WTC11 (cell line): ENCODE data around the gene FBXW4. TPM values are rescaled to one million over a fixed set of nuclear protein-coding genes. Genes with fewer than 3 reads are reported as not detected.

ENCODE experiments used
- ATAC-seq: fragments of 200-7000 bp; cut with Tn5 transposase; 2 replicates; pipeline ENCODE4 v1.10.0; 2021; ENCODE audit warnings: mild to moderate bottlenecking, moderate library complexity
- CTCF ChIA-PET: fragments of 300-600 bp; sonication (Branson Sonifier 250); formaldehyde crosslinking; loops from one replicate; lab custom pipeline; 2021; ENCODE audit warnings: antibody characterized with exemption; lab: Charles Lee
- POLR2A ChIA-PET: fragments of 350-600 bp; sonication (Branson Sonifier 250); formaldehyde crosslinking; loops from one replicate; lab custom pipeline; 2021; ENCODE audit warnings: antibody characterized with exemption; lab: Charles Lee
- DNase-seq: peaks from one replicate; pipeline ENCODE4 v3.0.0; 2021; ENCODE audit warnings: low spot score
- H3K27ac Mint-ChIP-seq: 2 replicates; pipeline ENCODE4 v1.8.0; 2021; ENCODE audit warnings: mixed read lengths
- H3K27me3 Mint-ChIP-seq: 2 replicates; pipeline ENCODE4 v1.8.0; 2021; ENCODE audit warnings: low read depth, mild to moderate bottlenecking, moderate library complexity, mixed read lengths
- H3K36me3 Mint-ChIP-seq: 2 replicates; pipeline ENCODE4 v1.8.0; 2021; ENCODE audit warnings: mixed read lengths
- H3K4me1 Mint-ChIP-seq: 2 replicates; pipeline ENCODE4 v1.8.0; 2022; ENCODE audit warnings: mixed read lengths
- H3K4me3 Mint-ChIP-seq: 2 replicates; pipeline ENCODE4 v1.8.0; 2021; ENCODE audit warnings: mild to moderate bottlenecking, moderate library complexity, mixed read lengths
- H3K9me3 Mint-ChIP-seq: 2 replicates; pipeline ENCODE4 v1.8.0; 2021; ENCODE audit warnings: mixed read lengths
- CTCF ChIP-seq: fragments of 200-600 bp; IDR thresholded peaks from 2 replicates; pipeline ENCODE4 v1.8.0; 2022; ENCODE audit warnings: antibody characterized with exemption
- ELF4 ChIP-seq: sonication (generic); formaldehyde crosslinking; IDR thresholded peaks from 2 replicates; pipeline ENCODE4 v1.8.1; 2022; ENCODE audit warnings: low read depth, mild to moderate bottlenecking, moderate library complexity, missing genetic modification reagents
- FOXK1 ChIP-seq: sonication (generic); formaldehyde crosslinking; IDR thresholded peaks from 2 replicates; pipeline ENCODE4 v1.8.0; 2022; ENCODE audit warnings: mild to moderate bottlenecking, moderate library complexity, missing genetic modification reagents
- GABPB1 ChIP-seq: sonication (generic); formaldehyde crosslinking; IDR thresholded peaks from 2 replicates; pipeline ENCODE4 v1.8.1; 2023; ENCODE audit warnings: mild to moderate bottlenecking, missing genetic modification reagents
- GTF2I ChIP-seq: fragments of 250-450 bp; sonication (Bioruptor Pico); conservative IDR thresholded peaks from 2 replicates; pipeline ENCODE4 v1.4.0; 2021; ENCODE audit warnings: mild to moderate bottlenecking
- KAT7 ChIP-seq: sonication (generic); formaldehyde crosslinking; IDR thresholded peaks from 2 replicates; pipeline ENCODE4 v1.8.1; 2023; ENCODE audit warnings: missing genetic modification reagents, mild to moderate bottlenecking, borderline replicate concordance
- NFE2L1 ChIP-seq: sonication (generic); formaldehyde crosslinking; IDR thresholded peaks from 2 replicates; pipeline ENCODE4 v1.8.1; 2023; ENCODE audit warnings: missing genetic modification reagents
- NFYB ChIP-seq: sonication (generic); formaldehyde crosslinking; conservative IDR thresholded peaks from 2 replicates; pipeline ENCODE4 v1.8.0; 2022; ENCODE audit warnings: low read depth, missing genetic modification reagents
- NR1H2 ChIP-seq: sonication (generic); formaldehyde crosslinking; IDR thresholded peaks from 2 replicates; pipeline ENCODE4 v1.9.0; 2021; ENCODE audit warnings: mild to moderate bottlenecking, moderate library complexity, missing genetic modification reagents
- OVOL2 ChIP-seq: fragments of 250-450 bp; sonication (Bioruptor Pico); IDR thresholded peaks from 2 replicates; pipeline ENCODE4 v1.9.0; 2021; ENCODE audit warnings: mild to moderate bottlenecking, borderline replicate concordance
- PRRX2 ChIP-seq: fragments of 250-450 bp; sonication (Bioruptor Pico); IDR thresholded peaks from 2 replicates; pipeline ENCODE4 v1.8.0; 2021; ENCODE audit warnings: mild to moderate bottlenecking
- RORB ChIP-seq: fragments of 250-450 bp; sonication (Bioruptor Pico); IDR thresholded peaks from 2 replicates; pipeline ENCODE4 v1.9.0; 2021; ENCODE audit warnings: mild to moderate bottlenecking
- SP1 ChIP-seq: sonication (generic); formaldehyde crosslinking; conservative IDR thresholded peaks from 2 replicates; pipeline ENCODE4 v1.8.1; 2022; ENCODE audit warnings: missing genetic modification reagents
- TP53 ChIP-seq: sonication (generic); formaldehyde crosslinking; IDR thresholded peaks from 2 replicates; pipeline ENCODE4 v1.8.1; 2023; ENCODE audit warnings: mild to moderate bottlenecking, missing genetic modification reagents
- USF2 ChIP-seq: sonication (generic); formaldehyde crosslinking; IDR thresholded peaks from 2 replicates; pipeline ENCODE4 v1.8.1; 2023; ENCODE audit warnings: mild to moderate bottlenecking, missing genetic modification reagents, moderate library complexity
- ZBTB43 ChIP-seq: sonication (generic); formaldehyde crosslinking; IDR thresholded peaks from 2 replicates; pipeline ENCODE4 v1.8.1; 2023; ENCODE audit warnings: mild to moderate bottlenecking, missing genetic modification reagents
- ZNF121 ChIP-seq: sonication (generic); formaldehyde crosslinking; IDR thresholded peaks from 2 replicates; pipeline ENCODE4 v1.8.0; 2023; ENCODE audit warnings: missing genetic modification reagents
- ZNF263 ChIP-seq: sonication (generic); formaldehyde crosslinking; IDR thresholded peaks from 2 replicates; pipeline ENCODE4 v1.8.1; 2022; ENCODE audit warnings: low read depth, mild to moderate bottlenecking, moderate library complexity, missing genetic modification reagents
- ZNF317 ChIP-seq: sonication (generic); formaldehyde crosslinking; IDR thresholded peaks from 2 replicates; pipeline ENCODE4 v1.8.1; 2023; ENCODE audit warnings: low read depth, mild to moderate bottlenecking, moderate library complexity, missing genetic modification reagents, borderline replicate concordance
- ZNF423 ChIP-seq: fragments of 250-450 bp; sonication (Bioruptor Pico); IDR thresholded peaks from 2 replicates; pipeline ENCODE4 v2.1.2; 2022; ENCODE audit warnings: mild to moderate bottlenecking, moderate library complexity
- ZNF532 ChIP-seq: fragments of 250-450 bp; sonication (Bioruptor Pico); IDR thresholded peaks from 2 replicates; pipeline ENCODE4 v1.9.0; 2021; ENCODE audit warnings: mild to moderate bottlenecking, borderline replicate concordance
- ZNF671 ChIP-seq: fragments of 250-450 bp; sonication (Bioruptor Pico); IDR thresholded peaks from 2 replicates; pipeline ENCODE4 v1.8.0; 2021; ENCODE audit warnings: mild to moderate bottlenecking
- total RNA-seq: library from RNA; stranded (reverse); gene quantifications from 3 replicates; pipeline ENCODE4 v1.2.3, GENCODE V29; 2021

FBXW4 gene
- total RNA-seq, 1 experiment from 2014 or later, result 45.3 TPM

GRCh38 chr10:101687071-101687658, 7.8 kb downstream of the FBXW4 start:
- Mint-ChIP-seq H3K4me1 (peaks cover 55% of the 10 kb centered on the region), H3K36me3 (no peaks in the 10 kb centered on the region), H3K27me3 (no peaks in the 10 kb centered on the region), H3K4me3 (no peak overlapping the region)
- DNase-seq (no peak), ATAC-seq (no peak)
- CTCF ChIA-PET, result no interaction called here
- POLR2A ChIA-PET, result no interaction called here
- TF ChIP-seq NR1H2 (CRISPR knock-in tag) (no peak), FOXK1 (CRISPR knock-in tag) (no peak), GABPB1 (CRISPR knock-in tag) (no peak), NFE2L1 (CRISPR knock-in tag) (no peak)
- TF ChIP-seq, all 79 proteins: peak for 0
- Mint-ChIP-seq H3K27ac (no peak overlapping the region), H3K9me3 (no peaks in the 10 kb centered on the region)

GRCh38 chr10:101686133-101686925, 8.6 kb downstream of the FBXW4 start:
- peaks cover 52% of the 10 kb centered on the region for H3K4me1 Mint-ChIP-seq
- H3K36me3 Mint-ChIP-seq, result no peaks in the 10 kb centered on the region
- CTCF ChIA-PET, result interaction anchor here (0.8 kb wide), 1 partner anchor 84 kb away, joined by 4 read pairs; no protein-coding TSS in a partner anchor
- TF ChIP-seq RORB (CRISPR knock-in tag), result no peak
- no peak for TF ChIP-seq ZNF423 (CRISPR knock-in tag)
- no peak for TF ChIP-seq PRRX2 (CRISPR knock-in tag)
- TF ChIP-seq ZNF263, result no peak
- TF ChIP-seq OVOL2, result no peak
- TF ChIP-seq KAT7 (CRISPR knock-in tag), result no peak
- no peak for TF ChIP-seq USF2 (CRISPR knock-in tag)
- TF ChIP-seq ZBTB43, result no peak
- no peak for TF ChIP-seq NFYB
- no peak for TF ChIP-seq CTCF
- no peak for TF ChIP-seq ZNF317
- TF ChIP-seq ELF4, result no peak
- no peak for TF ChIP-seq GTF2I (CRISPR knock-in tag)
- no peak overlapping the region for H3K4me3 Mint-ChIP-seq
- H3K27ac Mint-ChIP-seq, result no peak overlapping the region
- H3K27me3 Mint-ChIP-seq, result no peaks in the 10 kb centered on the region
- no peak for DNase-seq
- ATAC-seq, result no peak
- H3K9me3 Mint-ChIP-seq, result no peaks in the 10 kb centered on the region
- POLR2A ChIA-PET, result no interaction called here

- Mint-ChIP-seq H3K4me1 (peaks cover 38% of the 10 kb centered on the region), H3K27me3 (no peaks in the 10 kb centered on the region), H3K9me3 (no peaks in the 10 kb centered on the region), H3K27ac (no peak overlapping the region), H3K4me3 (no peak overlapping the region), H3K36me3 (no peaks in the 10 kb centered on the region)
- ATAC-seq (no peak), DNase-seq (no peak)
- POLR2A ChIA-PET, result interaction anchor here (0.8 kb wide), 1 partner anchor 133 kb away, joined by 3 read pairs; the partner anchor contains the start of gene OGA
- CTCF ChIA-PET, result interaction anchor here (1.6 to 2.5 kb wide), 2 partner anchors 68 to 82 kb away, joined by 4 to 6 read pairs; no protein-coding TSS in a partner anchor
- no peak for TF ChIP-seq ZNF121
- TF ChIP-seq OVOL2, result no peak
- no peak for TF ChIP-seq NFE2L1 (CRISPR knock-in tag)
- TF ChIP-seq ZNF532 (CRISPR knock-in tag), result no peak
- TF ChIP-seq SP1 (CRISPR knock-in tag), result no peak
- no peak for TF ChIP-seq ZNF671
- no peak for TF ChIP-seq CTCF
- no peak for TF ChIP-seq TP53
Measured at GRCh38 chr10:101684782-101685181, 10.2 kb downstream of the FBXW4 start.
